GM19455 (cell line): ENCODE results near the gene ATOSA.
A peak's percentile ranks its signal among the peaks of the same experiment; 100 is the strongest.

Experiments
- ATAC-seq: cut with Tn5 transposase; IDR thresholded peaks from one replicate; pipeline ENCODE4 v1.9.1; 2021; ENCODE audit not compliant: unreplicated experiment

Gene ATOSA

DNA sequence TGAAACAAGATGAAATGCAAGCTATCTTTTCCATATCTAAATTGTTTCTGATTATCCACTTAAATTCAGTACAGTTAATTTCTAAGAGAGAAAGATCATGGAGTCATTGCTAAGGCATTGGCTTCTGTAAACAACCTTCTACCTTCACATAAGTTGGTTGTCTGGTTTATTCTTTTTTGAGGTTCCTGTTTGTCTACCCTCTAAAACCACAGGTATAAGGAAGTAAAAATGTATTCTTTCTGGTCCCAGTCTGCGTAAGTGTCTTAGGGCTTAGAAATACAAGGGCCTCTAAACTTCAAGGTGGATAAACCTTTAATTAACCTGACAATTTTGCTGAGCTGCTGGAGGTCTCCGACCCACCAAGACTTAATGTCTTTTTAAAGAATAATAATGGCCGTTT is 3.6 kb upstream of the ATOSA start:
- ATAC-seq: no peak

DNA sequence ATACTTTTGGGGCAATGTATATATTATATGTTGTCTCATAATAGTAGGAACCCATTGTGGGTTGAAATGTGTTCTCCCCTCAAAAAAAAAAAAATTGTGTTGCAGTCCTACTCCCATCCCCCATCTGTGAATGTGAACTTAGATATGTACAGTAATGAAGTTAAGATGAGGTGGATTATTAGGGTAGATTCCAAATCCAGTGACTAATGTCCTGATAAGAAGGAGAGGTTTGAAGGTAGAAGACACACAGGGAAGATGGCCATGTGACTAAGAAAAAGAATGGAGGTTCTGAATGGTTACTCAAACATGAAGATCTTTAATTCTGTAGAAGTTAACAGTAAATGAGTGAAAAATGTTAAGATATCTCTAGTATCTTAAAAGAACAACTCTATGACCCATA is 3.0 kb upstream of the ATOSA start:
- no peak for ATAC-seq

DNA sequence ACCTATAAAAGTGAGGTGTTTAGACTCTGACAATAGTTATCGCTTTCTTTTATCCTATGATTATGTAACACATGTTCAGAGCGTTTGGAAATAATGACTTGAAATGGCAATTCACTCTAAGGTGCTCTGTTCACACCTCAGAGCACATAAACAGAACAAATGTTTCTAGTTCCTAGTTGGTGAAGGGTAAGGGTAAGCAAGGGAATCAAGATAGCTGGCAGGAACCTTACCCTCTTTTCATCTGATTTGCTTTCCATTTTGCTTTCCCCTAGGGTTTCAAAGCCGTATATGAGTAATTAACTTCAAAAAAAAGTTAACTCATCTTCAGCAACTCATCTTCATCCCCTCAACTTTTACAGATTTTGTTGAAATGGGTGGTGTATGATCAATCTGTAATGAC is 2.3 kb upstream of the ATOSA start:
- ATAC-seq: no peak

DNA sequence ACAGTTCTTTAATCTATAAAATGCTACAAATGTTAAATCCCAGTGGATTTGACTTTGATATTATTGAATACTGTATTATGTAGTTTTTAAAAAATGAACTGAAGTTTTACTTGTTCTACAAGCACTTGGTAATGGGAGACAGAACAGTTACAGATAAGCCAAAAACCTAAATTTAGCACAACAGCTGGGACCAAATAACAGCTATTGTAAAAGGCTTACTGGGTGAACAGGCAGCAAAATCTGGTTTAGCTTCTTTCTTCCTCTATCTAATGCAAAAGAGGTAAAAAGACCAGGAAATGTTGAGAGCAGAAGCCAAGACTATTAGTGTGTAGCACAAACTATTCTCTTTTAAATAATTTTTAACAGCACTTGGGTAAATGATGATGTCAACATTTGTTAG is 1.6 kb upstream of the ATOSA start:
- no peak for ATAC-seq

DNA sequence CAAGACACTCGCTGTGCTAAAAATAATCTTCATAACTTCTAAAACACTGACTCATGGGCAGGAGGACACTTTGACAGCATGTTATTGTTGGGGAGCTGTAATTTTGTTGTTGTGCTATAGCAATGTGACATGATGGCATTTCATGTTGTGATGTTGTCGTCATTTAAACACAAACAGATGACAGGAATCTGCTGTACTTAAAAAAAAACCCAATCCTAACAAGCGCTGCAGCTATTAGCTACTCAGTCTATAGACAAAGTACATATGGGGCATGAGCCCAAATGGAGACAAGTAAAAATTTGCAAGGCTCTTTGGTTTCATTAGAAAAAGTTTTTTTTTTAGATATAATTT is 828 bp upstream of the ATOSA start:
- no peak for ATAC-seq

DNA sequence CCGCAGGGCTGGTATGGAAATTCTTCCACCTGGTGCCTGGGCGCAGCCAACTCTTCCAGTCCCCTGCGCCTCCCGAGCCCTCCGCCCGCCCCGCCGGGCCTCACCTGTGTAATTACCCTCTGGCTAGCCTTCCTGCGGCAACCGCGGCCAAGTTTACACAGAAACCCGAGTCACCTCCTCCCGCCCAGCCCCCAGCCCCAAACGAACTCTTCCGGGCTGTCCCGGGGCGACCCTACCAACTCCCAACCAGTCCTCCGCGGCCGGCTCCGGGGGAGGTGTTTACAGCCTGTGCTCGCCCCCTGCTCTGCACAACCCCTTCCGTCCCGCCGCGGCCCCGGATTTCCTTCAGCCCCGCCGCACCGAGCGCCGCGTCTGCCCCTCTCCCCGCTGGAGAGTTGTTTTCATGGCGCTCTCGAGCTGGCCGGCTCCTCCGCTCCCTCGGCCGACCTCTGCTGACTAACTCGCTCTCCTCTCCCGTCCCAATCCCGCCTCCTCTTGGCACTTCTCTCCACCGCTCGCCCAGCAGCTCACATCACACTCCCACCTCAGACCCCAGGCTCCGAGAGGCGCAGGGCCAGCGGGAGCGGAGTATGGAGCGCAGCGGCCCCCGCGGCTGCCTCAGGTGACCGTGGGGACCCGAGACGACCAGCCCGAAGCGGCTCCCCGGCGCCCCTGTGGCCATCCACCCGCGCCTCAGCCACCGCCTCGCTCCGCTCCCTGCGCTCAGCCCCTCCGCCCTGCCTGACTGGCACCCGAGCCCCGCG is 538 bp downstream of the ATOSA start:
- peak; percentile 18 for ATAC-seq

DNA sequence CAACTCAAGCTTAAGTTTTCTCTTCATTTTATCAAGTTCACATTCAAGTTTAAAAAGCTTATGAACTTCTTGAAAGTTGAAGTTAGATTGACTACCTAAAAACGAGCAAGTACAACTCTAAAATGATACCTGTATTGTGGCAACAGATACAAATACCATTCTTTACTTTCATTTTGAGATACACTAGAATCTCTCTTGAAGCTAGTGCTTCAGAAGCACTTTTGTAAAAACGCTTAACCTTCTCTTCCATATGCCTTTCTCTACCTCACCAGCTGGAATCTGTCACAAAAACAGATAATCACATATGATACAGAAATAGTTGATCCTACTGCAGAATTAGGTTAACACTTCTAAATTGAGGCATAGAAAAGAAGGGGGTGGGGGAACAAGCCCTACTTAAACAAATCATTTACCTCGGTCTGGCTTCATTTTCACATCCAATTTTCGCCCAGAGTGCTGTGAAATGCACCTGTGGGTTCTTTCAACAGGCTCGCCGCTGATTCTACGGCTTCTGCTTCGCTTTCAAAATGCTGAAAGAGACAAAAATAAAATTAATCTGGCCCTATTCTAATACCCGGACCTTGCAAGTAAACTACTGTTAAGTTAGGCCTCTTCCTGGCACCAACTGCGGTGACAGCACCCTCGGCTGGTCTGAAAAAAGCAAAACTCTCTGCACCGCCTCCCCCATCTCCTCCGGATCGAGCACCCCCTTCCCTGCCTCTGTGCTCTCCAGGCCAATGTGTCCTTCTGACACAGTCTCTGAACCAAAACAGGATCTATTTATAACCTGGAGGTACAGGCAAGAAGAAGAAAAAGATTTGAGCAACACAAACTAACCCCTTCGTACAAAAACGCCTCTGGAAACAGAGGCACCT is 1.4 kb downstream of the ATOSA start:
- peak; percentile 31 for ATAC-seq

DNA sequence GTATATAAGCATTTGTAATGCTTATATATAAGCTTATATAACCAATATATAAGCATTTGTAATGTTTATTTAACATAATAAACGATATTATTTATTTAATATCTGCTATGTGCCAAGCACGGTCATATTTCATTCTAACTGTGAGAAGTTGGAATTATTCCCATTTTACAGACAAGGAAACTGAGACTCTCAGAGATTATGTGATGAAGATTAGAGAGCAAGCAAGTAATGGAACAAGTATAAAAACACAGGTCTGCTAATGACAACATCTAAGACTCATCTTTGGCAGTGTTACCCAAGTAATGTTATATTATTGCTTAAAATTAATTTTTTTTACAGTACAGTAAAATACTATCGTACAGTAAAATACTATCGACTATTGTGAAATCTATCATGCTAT is 4.4 kb downstream of the ATOSA start:
- ATAC-seq: no peak

DNA sequence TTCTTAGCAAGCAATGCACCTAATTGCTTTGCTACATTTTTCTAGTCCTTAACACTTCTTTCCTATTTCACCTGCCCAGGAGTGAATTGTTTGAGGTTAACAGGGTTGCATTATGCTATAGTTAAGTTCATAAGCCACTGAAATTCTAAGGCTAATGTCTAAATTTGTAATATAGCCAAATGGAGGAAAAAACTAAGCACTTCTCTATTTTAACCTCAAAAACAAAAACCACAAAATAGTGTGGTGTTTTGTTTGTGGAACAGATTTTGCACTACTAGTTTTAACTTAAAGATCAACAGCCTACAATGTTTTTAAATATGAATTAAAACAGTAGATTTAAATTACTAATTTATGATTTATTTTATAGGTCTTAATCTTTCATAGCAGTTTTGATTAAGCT is 5.5 kb downstream of the ATOSA start:
- no peak for ATAC-seq

DNA sequence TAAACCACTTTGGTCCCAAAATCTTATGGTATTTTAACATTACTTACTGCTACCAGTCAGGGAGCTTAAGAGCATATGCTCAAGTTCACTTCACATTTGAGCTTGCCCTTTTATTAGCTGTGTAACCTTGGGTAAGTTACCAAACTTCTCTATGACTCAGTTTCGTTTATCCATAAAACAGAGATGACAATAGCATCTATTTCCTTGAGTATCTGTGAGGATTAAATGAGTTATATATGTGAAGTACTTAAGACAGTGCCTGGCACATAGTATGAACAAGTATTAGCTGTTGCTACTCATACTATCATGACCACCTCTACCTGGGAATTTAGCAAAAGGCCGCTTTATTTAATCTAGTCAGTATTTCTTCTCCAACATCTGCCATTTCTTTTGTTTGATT is 5.9 kb downstream of the ATOSA start:
- no peak for ATAC-seq

DNA sequence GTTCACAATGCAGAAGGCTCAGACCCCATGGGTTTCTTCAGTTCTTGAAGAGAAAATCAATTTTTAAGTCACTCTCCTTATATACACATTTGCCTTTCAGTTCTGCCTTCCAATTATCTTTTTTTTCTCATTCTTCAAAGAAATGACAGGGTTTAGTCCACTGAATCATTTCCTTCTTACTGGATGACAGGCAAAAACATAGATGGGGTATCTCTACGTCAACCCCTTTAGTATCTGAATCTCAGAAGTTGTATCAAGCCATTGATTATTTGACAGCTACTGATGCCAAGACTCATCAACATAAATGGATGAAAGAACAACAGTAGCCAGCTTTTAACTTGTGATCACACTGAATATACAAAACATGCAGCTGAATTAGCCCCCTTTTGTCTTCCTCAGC is 6.5 kb downstream of the ATOSA start:
- no peak for ATAC-seq

DNA sequence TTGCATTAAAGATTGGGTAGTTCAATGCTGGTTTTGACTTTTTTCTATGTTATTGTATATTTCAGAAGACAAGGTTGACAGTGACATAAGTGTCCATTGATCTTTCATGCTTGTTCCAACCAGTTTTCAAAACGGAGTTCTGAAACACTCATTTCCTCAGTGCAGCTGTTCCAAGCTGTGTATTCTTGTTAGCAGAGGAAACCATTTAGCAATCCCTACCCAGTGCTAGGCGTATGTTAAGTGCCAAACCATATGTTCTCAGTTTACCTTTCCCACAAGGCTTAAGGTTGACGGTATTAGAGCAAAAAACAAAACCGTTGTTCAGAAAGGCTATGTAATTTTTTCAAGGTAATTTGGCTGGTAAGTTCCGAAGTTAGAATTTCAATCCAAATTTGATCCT is 9.1 kb downstream of the ATOSA start:
- no peak for ATAC-seq

DNA sequence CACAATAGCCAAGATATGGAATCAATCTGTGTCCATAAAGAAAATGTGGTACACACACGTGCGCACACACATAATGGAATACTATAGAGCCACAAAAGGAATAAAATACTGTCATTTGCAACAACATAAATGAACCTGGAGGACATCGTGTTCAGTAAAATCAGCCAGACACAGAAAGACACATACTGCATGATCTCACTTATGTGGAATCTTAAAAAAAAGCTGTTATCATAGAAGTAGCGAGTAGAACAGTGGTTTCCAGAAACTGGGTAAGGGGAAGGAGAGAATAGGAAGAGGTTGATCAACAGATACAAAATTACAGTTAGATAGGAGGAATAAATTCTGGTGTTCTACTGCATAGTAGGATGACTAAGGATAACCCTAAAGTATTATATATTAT is 11.1 kb downstream of the ATOSA start:
- ATAC-seq: no peak

DNA sequence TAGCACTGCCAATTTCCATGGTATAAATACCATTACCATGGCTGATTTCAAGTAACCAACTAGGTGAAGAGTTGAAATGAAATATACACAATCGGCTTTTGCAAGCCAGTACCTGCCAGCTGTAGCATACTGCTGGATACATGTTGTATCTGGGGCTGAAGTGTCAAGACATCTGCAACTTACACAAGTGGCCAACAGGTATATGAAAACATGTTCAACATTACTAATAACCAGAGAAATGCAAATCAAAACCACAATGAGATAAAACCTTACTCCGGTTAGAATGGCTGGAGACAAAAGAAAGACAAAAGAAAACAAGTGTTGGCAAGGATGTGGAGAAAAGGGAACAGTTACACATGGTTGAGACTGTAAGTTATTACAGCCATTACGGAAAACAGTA is 11.6 kb downstream of the ATOSA start:
- ATAC-seq: peak; percentile 72

DNA sequence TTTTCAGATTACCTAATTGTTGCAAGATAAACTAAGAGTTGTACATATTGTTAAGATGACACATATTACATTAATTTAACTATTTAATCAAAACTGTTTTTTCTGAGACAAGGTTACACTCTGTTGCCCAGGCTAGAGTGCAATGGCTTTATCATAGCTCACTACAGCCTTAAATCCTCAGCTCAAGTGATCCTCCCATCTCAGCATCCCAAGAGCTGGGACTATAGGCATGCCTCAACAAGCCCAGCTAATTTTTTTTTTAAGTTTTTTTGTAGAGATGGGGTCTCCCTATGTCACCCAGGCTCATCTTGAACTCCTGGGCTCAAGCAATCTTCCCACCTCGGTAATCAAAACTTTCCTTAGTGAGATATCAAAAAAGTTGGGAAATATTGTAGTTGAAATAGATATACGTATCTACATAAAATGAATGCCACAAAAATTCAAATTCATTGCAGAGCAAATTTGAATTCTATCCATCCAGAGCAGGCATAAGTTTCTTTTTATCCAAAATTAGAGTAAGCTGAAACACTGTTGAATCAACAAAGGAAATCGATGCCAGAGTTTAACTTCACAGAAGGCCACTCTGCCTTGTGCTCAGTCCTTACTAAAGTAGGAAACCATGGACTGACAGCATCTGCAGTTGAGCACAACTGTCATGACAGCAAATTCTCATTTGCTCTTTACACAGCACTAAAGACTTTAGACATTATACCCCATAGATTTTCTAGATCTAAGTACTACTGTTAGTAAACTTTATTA is 15.5 kb downstream of the ATOSA start:
- no peak for ATAC-seq

DNA sequence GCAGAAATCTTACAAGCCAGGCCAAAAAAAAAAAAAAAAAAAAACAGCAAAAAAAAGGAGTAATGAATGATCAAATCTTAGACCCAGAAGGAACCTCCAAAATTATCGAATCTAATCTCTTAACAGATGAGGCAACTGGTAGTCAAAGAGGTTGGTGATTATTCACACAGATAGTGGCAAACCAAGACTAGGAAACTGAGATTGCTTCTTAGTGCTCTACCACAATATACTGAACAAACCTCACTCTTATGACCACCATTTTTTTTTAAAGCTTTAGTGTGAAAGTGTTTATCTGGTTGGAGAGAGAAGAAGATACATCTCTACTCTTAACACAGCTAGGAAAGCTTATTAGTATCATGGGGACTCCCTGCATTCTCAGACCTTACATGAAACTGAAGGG is 17.3 kb downstream of the ATOSA start:
- no peak for ATAC-seq

DNA sequence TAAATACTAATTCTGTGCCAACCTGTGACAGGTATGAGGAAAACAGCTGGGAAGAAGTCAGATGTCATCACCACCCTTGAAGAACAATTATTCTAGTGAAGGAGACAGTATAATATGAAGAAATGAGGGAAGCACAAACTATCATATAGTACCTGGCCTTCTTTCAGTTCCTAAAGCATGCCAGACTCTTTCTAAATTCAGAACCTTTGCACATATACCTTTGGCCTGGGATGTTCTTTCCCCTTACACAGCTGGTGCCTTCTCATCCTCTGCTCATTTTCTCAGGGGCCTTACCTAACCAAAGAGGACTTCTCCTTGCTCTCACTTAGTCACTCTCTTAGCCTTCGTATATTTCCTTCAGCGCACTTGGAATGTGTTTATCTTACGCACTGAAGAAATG is 19.0 kb downstream of the ATOSA start:
- no peak for ATAC-seq

DNA sequence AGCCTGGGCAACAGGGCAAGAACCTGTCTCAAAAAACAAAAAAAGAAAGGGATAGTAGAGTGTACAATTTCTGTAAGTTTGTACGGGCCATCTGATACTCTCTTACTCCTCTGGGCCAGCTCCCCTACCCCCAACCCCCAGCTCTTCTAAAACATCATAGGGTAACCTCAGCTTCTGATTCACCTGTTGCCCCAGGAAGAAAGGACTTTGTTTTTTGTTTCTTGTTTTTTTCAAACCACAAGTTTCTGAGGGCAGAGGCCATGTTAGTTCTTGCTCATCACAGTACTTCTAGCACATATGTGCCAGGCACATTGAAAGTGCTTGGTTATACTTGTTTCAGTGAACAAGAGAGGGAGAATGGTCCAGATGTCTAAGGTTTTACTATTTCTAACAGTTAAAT is 20.2 kb downstream of the ATOSA start:
- peak; percentile 82 for ATAC-seq

DNA sequence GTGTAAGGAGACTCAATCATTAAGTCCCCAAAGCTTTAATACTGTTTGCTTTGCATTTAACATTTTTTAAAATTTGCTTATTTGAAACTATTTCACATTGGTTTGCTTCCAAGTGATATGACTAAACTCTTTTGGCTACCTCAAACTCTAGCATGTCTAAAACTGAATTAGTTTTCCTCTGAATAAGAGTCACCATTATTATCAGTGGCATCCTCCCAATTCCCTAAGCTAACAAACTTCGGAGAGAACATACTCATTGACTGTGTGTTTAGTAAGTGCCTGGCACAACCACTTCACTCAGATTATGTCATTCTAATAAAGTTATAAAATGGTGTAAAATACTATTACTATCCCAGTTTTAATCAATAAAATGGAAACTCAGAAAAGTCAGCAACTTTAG is 21.9 kb downstream of the ATOSA start:
- ATAC-seq: no peak

DNA sequence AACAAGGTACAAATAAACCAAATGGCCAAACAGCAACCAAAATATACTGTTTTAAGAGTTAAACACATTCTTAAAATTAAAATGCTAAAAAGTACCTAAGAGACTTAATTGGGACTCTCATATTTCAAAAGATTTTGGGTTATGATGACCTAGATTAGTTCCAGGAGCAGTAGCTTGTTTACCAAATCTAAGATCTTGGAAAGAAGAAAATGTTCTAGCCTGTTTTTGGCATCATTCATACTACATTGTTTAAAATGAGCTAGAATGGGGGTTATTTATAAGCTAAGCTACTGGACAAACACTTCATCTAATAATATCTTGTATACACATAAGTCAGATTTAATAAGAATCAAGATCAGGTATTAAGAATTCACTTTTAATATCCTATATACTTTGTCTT is 22.8 kb downstream of the ATOSA start:
- no peak for ATAC-seq

DNA sequence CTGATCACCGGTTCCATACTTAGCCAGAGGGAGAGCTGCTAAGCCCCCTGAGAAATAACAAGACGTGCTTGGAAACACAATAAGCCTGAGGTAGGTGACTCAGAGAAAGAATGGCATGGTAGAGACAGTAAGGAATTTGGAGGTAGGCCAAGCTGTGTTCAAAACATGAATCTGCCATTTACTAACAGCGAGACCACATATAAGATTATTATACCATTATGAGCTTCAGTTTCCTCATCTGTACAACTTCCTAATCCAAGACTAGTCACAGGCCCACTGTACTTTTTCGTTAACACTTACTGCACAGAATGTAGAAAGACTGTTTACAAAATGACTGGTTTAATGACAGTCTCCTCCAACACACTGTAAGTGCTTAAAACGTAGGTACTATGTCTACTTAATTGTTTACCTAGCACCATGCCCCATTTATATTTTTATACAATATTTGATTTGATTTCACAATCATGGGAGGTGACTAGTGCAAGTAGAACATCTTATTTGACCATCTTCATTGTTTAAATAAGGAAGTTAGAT is 25.7 kb downstream of the ATOSA start:
- ATAC-seq: no peak

DNA sequence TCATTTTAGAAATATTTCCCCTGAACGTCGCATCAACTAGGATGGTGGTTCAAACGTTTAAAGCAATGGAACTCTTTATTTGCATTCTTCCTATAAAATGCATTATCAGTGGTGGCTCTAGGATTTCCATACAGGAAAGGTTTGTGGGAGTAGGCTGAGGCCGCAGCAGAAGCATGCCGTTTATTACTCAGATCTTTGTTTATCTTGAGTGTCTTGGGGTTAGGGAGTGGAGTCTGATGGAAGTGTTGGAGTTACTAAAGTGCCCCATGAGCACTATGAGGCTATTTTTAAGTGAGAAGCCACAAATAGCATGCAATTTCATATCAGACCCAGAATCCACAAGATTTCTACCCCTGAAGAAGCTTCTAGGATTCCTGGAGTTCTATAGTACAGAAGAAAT is 26.2 kb downstream of the ATOSA start:
- no peak for ATAC-seq
